Osteoblast (primary cell): Measurements from ENCODE around the gene KLK7. TPM values are rescaled to one million over a fixed set of nuclear protein-coding genes. Genes with fewer than 3 reads are reported as not detected.
"Not testable (repeated sequence)": the region's sequence is repeated elsewhere in the genome, so short reads cannot be mapped to it uniquely, and the experiment has no call there.

Experiments
- DNase-seq: peaks from one replicate; pipeline ENCODE4 v3.0.0; 2011; ENCODE audit warnings: low spot score, mixed read lengths; ENCODE audit not compliant: insufficient read length; ENCODE audit errors: missing footprints
- H2AFZ ChIP-seq: 2 replicates; pipeline ENCODE4 v1.6.0; 2011; ENCODE audit warnings: mild to moderate bottlenecking, low read length
- H3K27ac ChIP-seq: 2 replicates; pipeline ENCODE4 v1.5.1; 2011; ENCODE audit warnings: mild to moderate bottlenecking, low read depth, low read length, moderate library complexity
- H3K27me3 ChIP-seq: 2 replicates; pipeline ENCODE4 v1.6.0; 2012; ENCODE audit warnings: mild to moderate bottlenecking, control low read depth, inconsistent platforms, low read length, moderate library complexity; ENCODE audit not compliant: insufficient read depth
- H3K36me3 ChIP-seq: 2 replicates; pipeline ENCODE4 v1.5.1; 2011; ENCODE audit warnings: mild to moderate bottlenecking, low read length, control low read depth, moderate library complexity; ENCODE audit not compliant: insufficient read depth
- H3K4me1 ChIP-seq: 2 replicates; pipeline ENCODE4 v1.5.1; 2011; ENCODE audit warnings: mild to moderate bottlenecking, low read length, control low read depth, moderate library complexity; ENCODE audit not compliant: insufficient read depth
- H3K4me2 ChIP-seq: 2 replicates; pipeline ENCODE4 v1.6.0; 2011; ENCODE audit warnings: mild to moderate bottlenecking, low read length; ENCODE audit not compliant: insufficient read depth
- H3K4me3 ChIP-seq: fragments of 200-600 bp; sonication (generic); 3 replicates; pipeline ENCODE4 v1.5.1; 2012; ENCODE audit warnings: mild to moderate bottlenecking, low read length, inconsistent platforms; ENCODE audit not compliant: insufficient read depth
- H3K79me2 ChIP-seq: 2 replicates; pipeline ENCODE4 v1.6.0; 2012; ENCODE audit warnings: mild to moderate bottlenecking, low read length, control low read depth, inconsistent platforms; ENCODE audit not compliant: insufficient read depth
- H3K9me3 ChIP-seq: 2 replicates; pipeline ENCODE4 v1.5.1; 2011; ENCODE audit warnings: low read depth, low read length, control low read depth
- H4K20me1 ChIP-seq: 2 replicates; pipeline ENCODE4 v1.6.0; 2012; ENCODE audit warnings: mild to moderate bottlenecking, low read length, control low read depth; ENCODE audit not compliant: insufficient read depth
- CTCF ChIP-seq: IDR thresholded peaks from 2 replicates; pipeline ENCODE4 v1.5.1; 2011; ENCODE audit warnings: mild to moderate bottlenecking, low read depth, low read length, moderate library complexity; ENCODE audit errors: extremely low read depth
- total RNA-seq: library from RNA; depleted of rRNA; stranded (reverse); fragments of >200 nt; gene quantifications from 2 replicates; pipeline ENCODE4 v1.2.3, GENCODE V29; 2012

Gene KLK7
- total RNA-seq, 1 donor, result not detected

- Histone ChIP-seq H3K4me2 (no peak overlapping the region), H3K9me3 (no peaks in the 10 kb centered on the region), H3K4me3 (no peak overlapping the region), H3K79me2 (no peaks in the 10 kb centered on the region), H3K27me3 (no peaks in the 10 kb centered on the region), H4K20me1 (no peaks in the 10 kb centered on the region), H3K27ac (no peak overlapping the region), H3K4me1 (no peaks in the 10 kb centered on the region), H2AFZ (no peak overlapping the region), H3K36me3 (no peaks in the 10 kb centered on the region)
- DNase-seq, result peak; percentile 58
- TF ChIP-seq CTCF, result no peak
Measured at GRCh38 chr19:50998061-50998460, 14.3 kb upstream of the KLK7 start.

GRCh38 chr19:50994129-50994528 is 10.4 kb upstream of the KLK7 start:
- Histone ChIP-seq H3K36me3 (no peaks in the 10 kb centered on the region), H3K4me1 (no peaks in the 10 kb centered on the region), H3K9me3 (no peaks in the 10 kb centered on the region), H2AFZ (no peak overlapping the region), H3K27me3 (no peaks in the 10 kb centered on the region), H3K4me3 (no peak overlapping the region), H3K4me2 (no peak overlapping the region), H3K79me2 (no peaks in the 10 kb centered on the region), H3K27ac (no peak overlapping the region), H4K20me1 (no peaks in the 10 kb centered on the region)
- DNase-seq, result no peak
- no peak for TF ChIP-seq CTCF

GRCh38 chr19:50992666-50993035 is 8.9 kb upstream of the KLK7 start:
- Histone ChIP-seq H2AFZ (no peak overlapping the region), H3K27me3 (no peaks in the 10 kb centered on the region), H3K9me3 (no peaks in the 10 kb centered on the region), H3K4me3 (no peak overlapping the region), H3K4me1 (no peaks in the 10 kb centered on the region), H3K27ac (no peak overlapping the region), H3K36me3 (no peaks in the 10 kb centered on the region), H3K4me2 (no peak overlapping the region), H3K79me2 (no peaks in the 10 kb centered on the region), H4K20me1 (no peaks in the 10 kb centered on the region)
- no peak for TF ChIP-seq CTCF
- no peak for DNase-seq

- not testable (repeated sequence) for H3K9me3 ChIP-seq, H4K20me1 ChIP-seq, H3K27ac ChIP-seq, H3K4me1 ChIP-seq, H3K36me3 ChIP-seq, H3K4me2 ChIP-seq, H2AFZ ChIP-seq, H3K27me3 ChIP-seq, H3K79me2 ChIP-seq, DNase-seq, H3K4me3 ChIP-seq
Measured at GRCh38 chr19:50984416-50984815, 699 bp upstream of the KLK7 start.

GRCh38 chr19:50982186-50982585 is 1.5 kb downstream of the KLK7 start:
- no peaks in the 10 kb centered on the region for H3K4me1 ChIP-seq
- TF ChIP-seq CTCF, result no peak

More at GRCh38 chr19:50982186-50982585, 1.5 kb downstream of the KLK7 start:
- Histone ChIP-seq H2AFZ (no peak overlapping the region), H3K36me3 (no peaks in the 10 kb centered on the region), H3K27ac (no peak overlapping the region), H4K20me1 (no peaks in the 10 kb centered on the region), H3K9me3 (no peaks in the 10 kb centered on the region), H3K79me2 (no peaks in the 10 kb centered on the region), H3K27me3 (no peaks in the 10 kb centered on the region), H3K4me3 (no peak overlapping the region), H3K4me2 (no peak overlapping the region)
- no peak for DNase-seq
